ENCODE measurements around the gene TMEM144. TPM values are rescaled to one million over a fixed set of nuclear protein-coding genes. Genes with fewer than 3 reads are reported as not detected.

TMEM144 gene
- total RNA-seq, 1 experiment from 2014 or later = 6.0 TPM

- TF ChIP-seq CTCF (IDR thresholded peaks at IDR 0.05; ENCODE audit: unreplicated experiment) = no peak
- CTCF ChIA-PET = no interaction called here
- intact Hi-C loops (cut with micrococcal nuclease; ENCODE audit: unreplicated experiment) = no loop called here
- H3K27ac Mint-ChIP-seq (ENCODE audit: unreplicated experiment) = no peak overlapping the region
- no peak for DNase-seq
- no peaks in the 10 kb centered on the region for H3K9me3 Mint-ChIP-seq (ENCODE audit: low read depth, unreplicated experiment)
- no peaks in the 10 kb centered on the region for H3K27me3 Mint-ChIP-seq (ENCODE audit: unreplicated experiment)
- BruUV-seq (replicated peaks) = no TSS peak
- H3K4me3 Mint-ChIP-seq (ENCODE audit: low read depth, unreplicated experiment) = no peak overlapping the region
- H3K36me3 Mint-ChIP-seq (ENCODE audit: insufficient read depth, unreplicated experiment) = no peaks in the 10 kb centered on the region
- peaks cover 23% of the 10 kb centered on the region for H3K4me1 Mint-ChIP-seq (ENCODE audit: low read depth, unreplicated experiment)
Observed at GRCh38 chr4:158302076-158302866, 92.0 kb downstream of the TMEM144 start.

DNA sequence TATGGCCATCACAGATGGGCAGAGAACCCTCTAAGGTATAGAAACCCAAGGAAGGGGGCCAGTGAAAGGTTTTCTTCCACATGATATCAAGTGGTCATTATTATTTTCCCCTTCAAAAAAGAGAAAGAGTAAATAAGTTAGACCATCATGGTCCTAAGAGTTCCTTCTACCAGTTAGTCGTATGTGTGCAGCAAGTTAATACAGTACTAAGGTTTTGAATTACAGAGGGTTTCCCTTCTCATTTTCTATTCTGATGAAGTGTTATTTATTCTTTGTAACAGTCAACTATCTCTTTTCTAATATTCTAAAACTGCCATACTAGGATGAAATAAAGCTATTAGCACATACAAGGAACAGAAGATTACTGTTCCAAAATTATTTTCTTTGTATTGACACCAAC, 94.4 kb downstream of the TMEM144 start:
- H3K4me1 Mint-ChIP-seq (ENCODE audit: low read depth, unreplicated experiment) = peaks cover 23% of the 10 kb centered on the region
- TF ChIP-seq CTCF (IDR thresholded peaks at IDR 0.05; ENCODE audit: unreplicated experiment) = no peak
- H3K36me3 Mint-ChIP-seq (ENCODE audit: insufficient read depth, unreplicated experiment) = no peaks in the 10 kb centered on the region
- H3K27me3 Mint-ChIP-seq (ENCODE audit: unreplicated experiment) = no peaks in the 10 kb centered on the region
- peaks cover 2% of the 10 kb centered on the region for H3K9me3 Mint-ChIP-seq (ENCODE audit: low read depth, unreplicated experiment)
- H3K4me3 Mint-ChIP-seq (ENCODE audit: low read depth, unreplicated experiment) = no peak overlapping the region
- DNase-seq = no peak
- intact Hi-C loops (cut with micrococcal nuclease; ENCODE audit: unreplicated experiment) = no loop called here
- CTCF ChIA-PET = no interaction called here
- BruUV-seq (replicated peaks) = no TSS peak
- no peak overlapping the region for H3K27ac Mint-ChIP-seq (ENCODE audit: unreplicated experiment)

Other genes starting within 250 kb of the TMEM144 start
- gene GASK1B, start 37.5 kb upstream of the TMEM144 start, total RNA-seq (2022) = 1.4 and 2.3 TPM in 2 replicates